ENCODE results near the gene TRIM60. TPM values are rescaled to one million over a fixed set of nuclear protein-coding genes. Genes with fewer than 3 reads are reported as not detected.
A peak's percentile ranks its signal among the peaks of the same experiment; 100 is the strongest.
"Not testable (repeated sequence)": the region's sequence is repeated elsewhere in the genome, so short reads cannot be mapped to it uniquely, and the experiment has no call there.

Gene TRIM60
- not detected for total RNA-seq

DNA sequence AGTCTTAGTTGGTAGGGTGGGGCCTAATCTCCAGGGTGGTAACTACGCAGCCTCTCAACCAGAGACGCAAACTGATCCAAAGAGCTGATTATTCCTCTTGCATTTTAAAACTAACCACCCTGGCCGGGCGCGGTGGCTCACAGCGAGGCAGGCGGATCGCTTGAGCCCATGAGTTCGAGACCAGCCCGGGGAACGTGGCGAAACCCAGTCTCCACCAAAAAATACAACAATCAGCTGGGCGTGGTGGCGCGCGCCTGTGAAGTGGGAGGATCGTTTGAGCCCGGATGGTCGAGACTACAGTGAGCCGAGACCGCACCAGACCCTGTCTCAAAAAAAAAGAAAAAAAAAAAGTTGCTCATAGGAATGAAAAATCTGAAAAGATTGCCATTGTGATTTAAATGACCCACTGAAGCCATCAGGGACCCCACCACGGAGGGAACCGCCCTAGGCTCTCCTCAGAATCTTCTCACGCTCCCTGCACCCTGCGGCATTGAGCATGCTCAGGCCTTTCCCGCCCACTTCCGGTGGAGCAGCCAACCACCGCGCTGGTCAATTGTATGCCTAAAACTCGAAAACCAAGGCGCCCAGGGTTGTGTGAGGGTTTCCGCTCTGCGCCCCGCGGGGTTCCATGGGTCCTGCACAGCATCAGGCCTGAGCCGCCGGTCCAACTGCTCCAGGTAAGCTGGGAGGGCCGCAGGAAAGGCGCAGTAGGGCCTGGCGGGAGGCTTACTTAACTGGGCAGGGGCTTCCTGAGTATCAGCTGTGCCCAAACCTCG, at the start of gene TRIM60:
Gene TRIM60 (plus strand): TSS at position 564 of the 776 bp plus-strand sequence. CDS start 8,074 bp downstream, outside the sequence.
- H3K27ac Mint-ChIP-seq = no peak within 1 kb of the TSS
- H3K4me3 Mint-ChIP-seq = no peak within 1 kb of the TSS
- H3K27me3 Mint-ChIP-seq = no peaks in the 10 kb centered on the region
- H3K4me1 Mint-ChIP-seq (ENCODE audit: low read depth in 2 of 2) = no peaks in the 10 kb centered on the region
- no peaks in the 10 kb centered on the region for H3K9me3 Mint-ChIP-seq
- ATAC-seq (no peak), DNase-seq (ENCODE audit: low spot score) (no peak)
- H3K36me3 Mint-ChIP-seq = no peaks in the 10 kb centered on the region

DNA sequence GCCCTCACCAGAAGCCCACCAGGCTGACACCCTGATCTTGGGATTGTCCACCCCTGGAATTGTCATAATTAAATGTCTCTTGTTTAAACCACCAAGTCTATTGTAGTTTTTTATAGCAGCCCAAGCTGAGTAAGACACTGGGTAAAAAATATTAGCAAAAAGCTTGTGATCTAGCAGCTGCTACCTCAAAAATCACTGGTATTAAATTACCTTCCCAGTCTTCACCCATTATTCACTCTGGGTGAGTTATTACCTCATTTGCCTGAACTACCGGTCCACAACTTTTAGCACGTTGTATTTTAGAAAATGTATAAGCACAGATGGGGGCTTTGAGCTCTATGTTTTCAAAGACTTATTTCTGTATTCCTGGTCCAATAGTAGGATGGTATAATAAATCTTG, 42.3 kb upstream of the TRIM60 start:
- DNase-seq (ENCODE audit: low spot score) (no peak), ATAC-seq (no peak)
- H3K4me3 Mint-ChIP-seq = no peak overlapping the region
- H3K9me3 Mint-ChIP-seq = no peaks in the 10 kb centered on the region
- H3K27ac Mint-ChIP-seq = no peak overlapping the region
- no peaks in the 10 kb centered on the region for H3K36me3 Mint-ChIP-seq
- H3K4me1 Mint-ChIP-seq (ENCODE audit: low read depth in 2 of 2) = no peaks in the 10 kb centered on the region
- H3K27me3 Mint-ChIP-seq = peaks cover 6 to 29% of the 10 kb centered on the region in 2 donors

DNA sequence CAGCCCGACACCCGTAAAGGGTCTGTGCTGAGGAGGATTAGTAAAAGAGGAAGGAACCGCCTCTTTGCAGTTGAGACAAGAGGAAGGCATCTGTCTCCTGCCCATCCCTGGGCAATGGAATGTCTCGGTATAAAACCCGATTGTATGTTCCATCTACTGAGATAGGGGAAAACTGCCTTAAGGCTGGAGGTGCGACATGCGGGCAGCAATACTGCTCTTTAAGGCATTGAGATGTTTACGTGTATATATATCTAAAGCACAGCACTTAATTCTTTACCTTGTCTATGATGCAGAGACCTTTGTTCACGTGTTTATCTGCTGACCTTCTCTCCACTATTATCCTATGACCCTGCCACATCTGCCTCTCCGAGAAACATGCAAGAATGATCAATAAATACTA, 41.0 kb upstream of the TRIM60 start:
- not testable (repeated sequence) for H3K4me1 Mint-ChIP-seq (ENCODE audit: low read depth in 2 of 2); H3K27ac Mint-ChIP-seq; DNase-seq (ENCODE audit: low spot score); H3K9me3 Mint-ChIP-seq; H3K36me3 Mint-ChIP-seq; ATAC-seq; H3K4me3 Mint-ChIP-seq
- H3K27me3 Mint-ChIP-seq = peaks cover 6 to 29% of the 10 kb centered on the region in 2 donors

DNA sequence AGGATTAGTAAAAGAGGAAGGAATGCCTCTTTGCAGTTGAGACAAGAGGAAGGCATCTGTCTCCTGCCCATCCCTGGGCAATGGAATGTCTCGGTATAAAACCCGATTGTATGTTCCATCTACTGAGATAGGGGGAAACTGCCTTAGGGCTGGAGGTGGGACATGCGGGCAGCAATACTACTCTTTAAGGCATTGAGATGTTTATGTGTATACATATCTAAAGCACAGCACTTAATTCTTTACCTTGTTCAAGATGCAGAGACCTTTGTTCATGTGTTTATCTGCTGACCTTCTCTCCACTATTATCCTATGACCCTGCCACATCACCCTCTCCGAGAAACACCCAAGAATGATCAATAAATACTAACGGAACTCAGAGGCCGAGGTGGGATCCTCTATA, 35.7 kb upstream of the TRIM60 start:
- not testable (repeated sequence) for H3K36me3 Mint-ChIP-seq; H3K27ac Mint-ChIP-seq; ATAC-seq; H3K4me3 Mint-ChIP-seq; H3K4me1 Mint-ChIP-seq (ENCODE audit: low read depth in 2 of 2); H3K9me3 Mint-ChIP-seq; DNase-seq (ENCODE audit: low spot score)
- H3K27me3 Mint-ChIP-seq = peaks cover 12 to 19% of the 10 kb centered on the region in 2 donors

DNA sequence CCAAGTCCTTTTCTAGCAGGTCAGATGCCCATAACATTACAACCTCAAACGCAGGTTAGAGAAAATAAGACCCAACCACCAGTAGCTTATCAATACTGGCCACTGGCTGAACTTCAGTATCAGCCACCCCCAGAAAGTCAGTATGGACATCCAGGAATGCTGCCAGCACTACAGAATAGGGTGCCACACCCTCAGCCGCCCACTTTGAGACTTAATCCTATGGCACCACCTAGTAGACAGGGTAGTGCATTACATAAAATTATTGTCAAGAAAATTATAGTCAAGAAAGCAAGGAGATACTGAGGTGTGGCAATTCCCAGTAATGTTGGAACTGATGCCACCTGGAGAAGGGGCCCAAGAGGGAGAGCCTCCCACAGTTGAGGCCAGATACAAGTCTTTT, 34.5 kb upstream of the TRIM60 start:
- Mint-ChIP-seq H3K27ac (no peak overlapping the region), H3K36me3 (no peaks in the 10 kb centered on the region), H3K9me3 (no peaks in the 10 kb centered on the region), H3K4me3 (no peak overlapping the region), H3K4me1 (ENCODE audit: low read depth in 2 of 2) (no peaks in the 10 kb centered on the region), H3K27me3 (peaks cover 10 to 20% of the 10 kb centered on the region in 2 donors)
- DNase-seq (ENCODE audit: low spot score) = no peak
- ATAC-seq = no peak

DNA sequence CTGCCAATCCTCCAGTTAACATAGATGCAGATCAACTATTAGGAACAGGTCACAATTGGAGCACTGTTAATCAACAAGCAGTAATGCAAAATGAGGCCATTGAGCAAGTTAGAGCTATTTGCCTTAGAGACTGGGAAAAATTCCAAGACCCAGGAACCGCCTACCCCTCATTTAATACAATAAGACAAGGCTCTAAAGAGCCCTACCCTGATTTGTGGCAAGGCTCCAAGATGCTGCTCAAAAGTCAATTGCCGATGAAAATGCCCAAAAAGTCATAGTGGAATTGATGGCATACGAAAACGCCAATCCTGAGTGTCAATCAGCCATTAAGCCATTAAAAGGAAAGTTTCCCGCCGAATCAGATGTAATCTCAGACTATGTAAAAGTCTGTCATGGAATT, 33.9 kb upstream of the TRIM60 start:
- H3K4me3 Mint-ChIP-seq = no peak overlapping the region
- H3K27ac Mint-ChIP-seq = no peak overlapping the region
- H3K36me3 Mint-ChIP-seq = no peaks in the 10 kb centered on the region
- no peaks in the 10 kb centered on the region for H3K9me3 Mint-ChIP-seq
- ATAC-seq (no peak), DNase-seq (ENCODE audit: low spot score) (no peak)
- peaks cover 10 to 20% of the 10 kb centered on the region in 2 donors for H3K27me3 Mint-ChIP-seq
- no peaks in the 10 kb centered on the region for H3K4me1 Mint-ChIP-seq (ENCODE audit: low read depth in 2 of 2)

DNA sequence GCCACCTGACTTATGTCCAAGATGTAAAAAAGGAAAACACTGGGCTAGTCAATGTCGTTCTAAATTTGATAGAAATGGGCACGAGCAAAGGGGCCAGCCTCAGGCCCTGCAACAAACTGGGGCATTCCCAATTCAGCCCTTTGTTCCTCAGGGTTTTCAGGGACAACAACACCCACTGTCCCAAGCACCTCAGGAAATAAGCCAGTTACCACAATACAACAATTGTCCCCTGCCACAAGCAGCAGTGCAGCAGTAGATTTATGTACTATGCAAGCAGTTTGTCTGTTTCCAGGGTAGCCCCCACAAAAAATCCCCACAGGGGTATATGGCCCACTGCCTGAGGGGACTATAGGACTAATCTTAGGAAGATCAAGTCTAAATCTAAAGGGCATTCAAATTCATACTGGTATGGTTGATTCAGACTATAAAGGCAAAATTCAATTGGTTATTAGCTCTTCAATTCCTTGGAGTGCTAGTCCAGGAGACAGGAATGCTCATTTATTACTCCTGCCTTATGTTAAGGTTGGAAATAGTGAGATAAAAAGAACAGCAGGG, 33.2 kb upstream of the TRIM60 start:
- H3K4me1 Mint-ChIP-seq (ENCODE audit: low read depth in 2 of 2); H3K4me3 Mint-ChIP-seq; H3K9me3 Mint-ChIP-seq; ATAC-seq; H3K27ac Mint-ChIP-seq; DNase-seq (ENCODE audit: low spot score); H3K36me3 Mint-ChIP-seq: not testable (repeated sequence)
- H3K27me3 Mint-ChIP-seq = peaks cover 10 to 20% of the 10 kb centered on the region in 2 donors

DNA sequence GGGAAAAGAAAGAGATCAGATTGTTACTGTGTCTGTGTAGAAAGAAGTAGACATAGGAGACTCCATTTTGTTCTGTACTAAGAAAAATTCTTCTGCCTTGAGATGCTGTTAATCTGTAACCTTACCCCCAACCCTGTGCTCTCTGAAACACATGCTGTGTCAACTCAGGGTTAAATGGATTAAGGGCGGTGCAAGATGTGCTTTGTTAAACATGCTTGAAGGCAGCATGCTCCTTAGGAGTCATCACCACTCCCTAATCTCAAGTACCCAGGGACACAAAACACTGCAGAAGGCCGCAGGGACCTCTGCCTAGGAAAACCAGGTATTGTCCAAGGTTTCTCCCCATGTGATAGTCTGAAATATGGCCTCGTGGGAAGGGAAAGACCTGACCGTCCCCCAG, 29.8 kb upstream of the TRIM60 start:
- not testable (repeated sequence) for DNase-seq (ENCODE audit: low spot score); H3K4me1 Mint-ChIP-seq (ENCODE audit: low read depth in 2 of 2); H3K36me3 Mint-ChIP-seq; H3K9me3 Mint-ChIP-seq; H3K27ac Mint-ChIP-seq; H3K4me3 Mint-ChIP-seq; ATAC-seq
- peaks cover 8 to 23% of the 10 kb centered on the region in 2 donors for H3K27me3 Mint-ChIP-seq

DNA sequence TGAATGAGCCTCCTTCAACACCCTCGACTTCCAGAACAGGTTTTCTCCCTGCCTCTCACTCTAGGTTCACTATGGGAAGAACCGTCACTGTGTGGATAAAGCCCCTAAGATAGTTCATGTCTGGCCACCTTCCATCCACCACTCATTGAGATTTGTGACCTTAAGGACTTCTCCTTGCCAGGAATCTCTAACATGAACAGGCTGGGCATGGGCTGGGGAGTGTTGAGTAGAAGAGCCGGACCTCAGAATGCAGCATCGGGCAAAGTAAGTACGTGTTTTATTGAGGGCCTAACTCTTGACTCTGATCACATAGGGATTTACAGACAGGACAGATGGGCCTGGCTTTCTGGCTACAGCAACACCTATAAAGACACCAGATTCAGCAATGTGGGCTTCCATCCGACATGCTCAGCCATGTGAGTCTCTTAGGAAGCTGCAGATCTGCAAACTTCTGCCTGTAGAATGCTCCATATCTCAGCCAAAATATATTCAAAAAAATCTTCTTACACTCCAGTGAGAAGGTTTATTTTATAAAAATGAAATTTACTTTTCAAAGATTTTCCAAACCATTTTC, 26.4 kb upstream of the TRIM60 start:
- no peaks in the 10 kb centered on the region for H3K9me3 Mint-ChIP-seq
- H3K36me3 Mint-ChIP-seq = no peaks in the 10 kb centered on the region
- ATAC-seq (no peak), DNase-seq (ENCODE audit: low spot score) (no peak)
- peaks cover 10 to 28% of the 10 kb centered on the region in 2 donors for H3K27me3 Mint-ChIP-seq
- H3K4me1 Mint-ChIP-seq (ENCODE audit: low read depth in 2 of 2) = peaks cover 3 to 11% of the 10 kb centered on the region in 2 donors
- no peak overlapping the region for H3K4me3 Mint-ChIP-seq
- H3K27ac Mint-ChIP-seq = no peak overlapping the region

DNA sequence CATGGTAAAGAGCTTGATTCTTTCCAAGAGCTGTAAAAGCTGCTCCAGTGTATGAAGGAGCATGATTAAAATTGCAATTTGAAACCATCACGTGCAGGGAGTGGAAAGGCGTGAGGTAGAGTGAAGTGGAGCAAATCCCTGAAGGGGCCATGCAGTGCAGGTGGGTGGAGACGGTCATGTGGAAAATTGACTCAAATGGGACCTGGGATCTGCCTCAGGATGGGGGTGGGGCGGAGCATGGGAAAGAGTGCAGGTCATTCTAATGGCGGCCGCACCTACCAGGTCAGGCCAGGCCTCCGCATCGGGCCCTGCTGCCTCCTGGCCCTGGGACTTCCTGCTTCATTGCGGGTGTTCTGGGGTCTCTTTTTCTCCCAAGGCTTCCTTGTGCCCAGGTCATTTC, 25.3 kb upstream of the TRIM60 start:
- H3K4me1 Mint-ChIP-seq (ENCODE audit: low read depth in 2 of 2) = peaks cover 3 to 11% of the 10 kb centered on the region in 2 donors
- no peaks in the 10 kb centered on the region for H3K36me3 Mint-ChIP-seq
- H3K27me3 Mint-ChIP-seq = peaks cover 10 to 34% of the 10 kb centered on the region in 2 donors
- no peaks in the 10 kb centered on the region for H3K9me3 Mint-ChIP-seq
- peak in 1 of 2 donors; percentile 12 for ATAC-seq
- H3K27ac Mint-ChIP-seq = no peak overlapping the region
- H3K4me3 Mint-ChIP-seq = no peak overlapping the region
- DNase-seq (ENCODE audit: low spot score) = no peak

DNA sequence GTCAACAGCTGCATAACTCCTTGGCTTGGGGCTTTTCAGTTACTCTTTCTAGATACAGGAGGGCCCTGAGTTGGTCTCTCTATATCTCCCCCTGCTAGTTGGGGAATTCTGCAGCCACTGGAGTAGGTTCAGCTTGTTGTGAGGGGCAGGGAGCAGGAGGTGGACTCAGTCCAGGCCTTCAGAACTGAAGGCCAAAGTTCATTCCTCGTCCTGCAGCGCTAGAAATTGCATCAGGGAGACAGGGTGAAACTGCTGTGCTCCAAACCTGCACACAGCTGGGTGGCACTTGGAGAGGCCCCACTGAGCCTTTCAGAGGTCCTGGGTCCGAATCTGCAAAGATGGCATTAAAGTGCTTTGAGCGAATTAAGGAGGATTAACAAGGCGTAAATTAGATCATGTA, 24.9 kb upstream of the TRIM60 start:
- no peak overlapping the region for H3K27ac Mint-ChIP-seq
- DNase-seq (ENCODE audit: low spot score) (no peak), ATAC-seq (no peak)
- no peaks in the 10 kb centered on the region for H3K36me3 Mint-ChIP-seq
- no peak overlapping the region for H3K4me3 Mint-ChIP-seq
- H3K9me3 Mint-ChIP-seq = no peaks in the 10 kb centered on the region
- peaks cover 3 to 11% of the 10 kb centered on the region in 2 donors for H3K4me1 Mint-ChIP-seq (ENCODE audit: low read depth in 2 of 2)
- peaks cover 10 to 33% of the 10 kb centered on the region in 2 donors for H3K27me3 Mint-ChIP-seq

DNA sequence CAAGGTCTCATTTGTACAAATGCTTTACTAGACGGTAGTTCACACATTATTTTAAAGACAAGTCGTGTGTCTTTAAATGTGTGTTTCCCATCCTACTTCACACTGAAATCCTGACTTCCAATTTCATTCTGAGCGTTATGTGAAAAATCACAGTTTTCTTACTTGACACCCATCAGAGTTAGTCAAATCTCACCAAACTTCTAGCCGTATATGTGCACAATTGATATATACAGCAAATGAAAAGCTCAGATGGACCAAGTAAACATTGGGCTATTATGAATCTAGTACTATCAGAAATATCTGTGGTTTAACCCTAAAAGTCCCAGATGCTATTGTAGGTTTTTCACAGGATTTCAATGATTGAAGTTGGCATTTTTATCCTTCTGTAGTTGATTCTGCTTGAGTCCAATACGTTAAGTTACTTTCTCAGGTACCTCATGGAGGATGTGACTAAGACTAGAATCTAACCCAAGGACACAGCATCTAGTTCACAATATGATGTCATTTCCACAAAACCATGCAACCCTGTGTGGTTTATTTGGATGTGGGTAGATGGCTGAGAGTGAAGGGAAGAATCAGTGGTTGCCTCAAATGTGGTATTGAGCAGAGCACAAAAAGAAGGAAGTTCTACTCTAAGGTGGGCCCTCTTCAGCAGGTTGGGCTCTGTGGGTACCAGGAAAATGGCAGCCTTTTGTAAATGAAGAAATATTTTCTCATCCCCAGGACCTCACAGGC, 22.1 kb upstream of the TRIM60 start:
- H3K4me1 Mint-ChIP-seq (ENCODE audit: low read depth in 2 of 2) = peaks cover 3 to 11% of the 10 kb centered on the region in 2 donors
- H3K4me3 Mint-ChIP-seq = no peak overlapping the region
- no peaks in the 10 kb centered on the region for H3K36me3 Mint-ChIP-seq
- H3K27me3 Mint-ChIP-seq = peaks cover 12 to 41% of the 10 kb centered on the region in 2 donors
- H3K9me3 Mint-ChIP-seq = no peaks in the 10 kb centered on the region
- no peak overlapping the region for H3K27ac Mint-ChIP-seq
- no peak for DNase-seq (ENCODE audit: low spot score)
- peak; percentile 46 to 85 for ATAC-seq

DNA sequence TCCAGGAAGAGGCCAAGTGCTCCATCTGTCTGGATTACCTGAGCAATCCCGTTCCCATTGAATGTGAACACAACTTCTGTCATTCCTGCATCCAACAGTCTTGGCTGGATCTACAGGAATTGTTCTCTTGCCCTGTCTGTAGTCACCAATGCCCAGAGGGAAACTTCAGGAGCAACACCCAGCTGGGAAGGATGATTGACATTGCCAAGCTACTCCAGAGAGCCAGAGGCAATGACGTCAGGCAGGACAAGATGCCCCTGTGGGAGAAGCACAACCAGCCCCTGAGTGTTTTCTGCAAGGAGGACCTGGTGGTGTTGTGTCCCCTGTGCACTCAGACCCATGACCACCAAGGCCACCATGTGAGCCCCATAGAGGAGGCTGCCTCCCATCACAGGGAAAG, 21.3 kb upstream of the TRIM60 start:
- Mint-ChIP-seq H3K9me3 (no peaks in the 10 kb centered on the region), H3K36me3 (no peaks in the 10 kb centered on the region), H3K4me3 (no peak overlapping the region), H3K27me3 (peaks cover 15 to 35% of the 10 kb centered on the region in 2 donors), H3K4me1 (ENCODE audit: low read depth in 2 of 2) (peaks cover 3 to 11% of the 10 kb centered on the region in 2 donors), H3K27ac (no peak overlapping the region)
- DNase-seq (ENCODE audit: low spot score) (no peak), ATAC-seq (no peak)

DNA sequence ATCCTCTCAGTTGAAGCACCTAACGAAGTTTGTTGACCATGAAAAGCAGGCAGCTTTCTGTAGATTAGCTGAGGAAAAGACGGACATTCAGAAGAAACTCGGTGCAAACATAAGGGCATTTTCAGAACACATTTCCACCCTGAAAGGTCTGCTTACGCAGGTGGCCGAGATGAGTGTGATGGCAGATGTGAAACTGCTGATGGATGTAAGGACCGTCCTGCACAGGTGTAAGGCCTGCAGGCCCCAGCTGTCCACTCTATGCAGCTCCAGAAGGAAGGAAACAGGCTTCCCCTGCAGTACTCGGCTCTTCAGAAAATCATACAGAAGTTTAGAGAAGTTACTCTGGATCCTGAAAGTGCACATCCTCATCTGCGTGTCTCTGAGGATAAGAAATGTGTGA, 20.8 kb upstream of the TRIM60 start:
- H3K27me3 Mint-ChIP-seq = peaks cover 15 to 33% of the 10 kb centered on the region in 2 donors
- H3K4me1 Mint-ChIP-seq (ENCODE audit: low read depth in 2 of 2) = peaks cover 3 to 11% of the 10 kb centered on the region in 2 donors
- no peak for ATAC-seq

More for the DNA sequence above, 20.8 kb upstream of the TRIM60 start:
- H3K4me3 Mint-ChIP-seq = no peak overlapping the region
- no peaks in the 10 kb centered on the region for H3K9me3 Mint-ChIP-seq
- H3K36me3 Mint-ChIP-seq = no peaks in the 10 kb centered on the region
- H3K27ac Mint-ChIP-seq = no peak overlapping the region
- no peak for DNase-seq (ENCODE audit: low spot score)

All from natural killer cell treated with Interleukin-12 subunit alpha and Interleukin-12 subunit beta and Interleukin-15 and Interleukin-18, amount 100 ng/mL, for 72 hours (primary cell).